Natural killer cell treated with Interleukin-12 subunit alpha and Interleukin-12 subunit beta and Interleukin-15 and Interleukin-18, amount 100 ng/mL, for 72 hours (primary cell): ENCODE measurements around the gene FEN1. TPM values are rescaled to one million over a fixed set of nuclear protein-coding genes. Genes with fewer than 3 reads are reported as not detected.
A peak's percentile ranks its signal among the peaks of the same experiment; 100 is the strongest.

Experiments
- ATAC-seq, 2 donors: fragments of 150-1000 bp; cut with Tn5 transposase in 1 of 2; sonication (Bioruptor Pico), chemical (Tn5 transposase) in 1 of 2; 2 replicates each; pipeline ENCODE4 v1.10.0; 2021
- DNase-seq: peaks from one replicate; pipeline ENCODE4 v3.0.0; 2022; ENCODE audit warnings: low spot score
- H3K27ac Mint-ChIP-seq, 2 donors: 1 replicate in 1 of 2; 2 replicates in 1 of 2; pipeline ENCODE4 v1.8.0; 2022; ENCODE audit warnings: mixed read lengths in 2 of 2, mild to moderate bottlenecking in 1 of 2, moderate library complexity in 1 of 2
- H3K27me3 Mint-ChIP-seq, 2 donors: 1 replicate in 1 of 2; 2 replicates in 1 of 2; pipeline ENCODE4 v1.8.0; 2022; ENCODE audit warnings: mixed read lengths in 2 of 2
- H3K36me3 Mint-ChIP-seq: one replicate; pipeline ENCODE4 v1.8.0; 2022; ENCODE audit warnings: mixed read lengths
- H3K4me1 Mint-ChIP-seq, 2 donors: 1 replicate in 1 of 2; 2 replicates in 1 of 2; pipeline ENCODE4 v1.8.0; 2022; ENCODE audit warnings: low read depth in 2 of 2, mixed read lengths in 2 of 2, mild to moderate bottlenecking in 1 of 2
- H3K4me3 Mint-ChIP-seq: one replicate; pipeline ENCODE4 v1.8.0; 2022; ENCODE audit warnings: mixed read lengths
- H3K9me3 Mint-ChIP-seq: 2 replicates; pipeline ENCODE4 v1.8.0; 2022; ENCODE audit warnings: mixed read lengths
- total RNA-seq, 2 donors: library from RNA; stranded (reverse); gene quantifications; one replicate each; pipeline ENCODE4 v1.2.3, GENCODE V29; 2022

Gene FEN1
- total RNA-seq, 2 donors from 2014 or later, result 75.8 to 155 TPM

DNA sequence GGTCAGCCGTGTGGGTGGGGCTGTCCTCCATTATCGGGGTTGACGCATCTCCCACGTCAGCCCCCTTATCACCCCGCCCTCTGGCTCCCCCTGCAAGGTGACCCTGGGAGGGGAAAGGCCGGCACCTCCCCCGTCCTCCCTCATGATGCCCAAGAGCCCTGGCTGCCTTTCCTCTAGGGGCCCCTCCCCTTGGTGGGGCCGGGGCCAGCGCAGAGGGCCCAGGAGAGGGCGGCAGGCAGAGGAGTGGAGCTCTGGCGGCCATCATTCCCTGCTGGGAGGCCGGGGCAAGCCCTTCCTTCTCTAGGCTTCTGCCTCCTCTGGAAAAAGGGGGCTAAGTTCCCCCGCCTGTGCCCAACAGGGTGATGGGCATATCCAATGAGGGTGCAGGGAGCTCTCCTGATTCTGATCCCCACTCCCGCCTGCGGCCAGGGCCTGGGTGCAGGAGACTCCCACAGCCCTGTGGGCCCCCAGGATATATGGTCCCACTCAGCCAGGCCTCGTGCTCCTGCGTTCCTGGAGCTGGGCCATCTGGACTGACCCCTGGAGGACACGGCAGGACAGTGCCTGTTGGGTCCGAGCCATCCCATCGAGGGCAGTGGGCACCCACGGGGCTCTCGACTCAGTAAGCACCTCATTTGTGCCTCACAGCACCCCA lies 28.0 kb upstream of the FEN1 start:
- Mint-ChIP-seq H3K4me1 (no peaks in the 10 kb centered on the region), H3K27ac (no peak overlapping the region), H3K4me3 (no peak overlapping the region), H3K27me3 (peaks cover 0 to 2% of the 10 kb centered on the region in 2 donors), H3K9me3 (no peaks in the 10 kb centered on the region), H3K36me3 (no peaks in the 10 kb centered on the region)
- no peak for DNase-seq
- no peak for ATAC-seq

DNA sequence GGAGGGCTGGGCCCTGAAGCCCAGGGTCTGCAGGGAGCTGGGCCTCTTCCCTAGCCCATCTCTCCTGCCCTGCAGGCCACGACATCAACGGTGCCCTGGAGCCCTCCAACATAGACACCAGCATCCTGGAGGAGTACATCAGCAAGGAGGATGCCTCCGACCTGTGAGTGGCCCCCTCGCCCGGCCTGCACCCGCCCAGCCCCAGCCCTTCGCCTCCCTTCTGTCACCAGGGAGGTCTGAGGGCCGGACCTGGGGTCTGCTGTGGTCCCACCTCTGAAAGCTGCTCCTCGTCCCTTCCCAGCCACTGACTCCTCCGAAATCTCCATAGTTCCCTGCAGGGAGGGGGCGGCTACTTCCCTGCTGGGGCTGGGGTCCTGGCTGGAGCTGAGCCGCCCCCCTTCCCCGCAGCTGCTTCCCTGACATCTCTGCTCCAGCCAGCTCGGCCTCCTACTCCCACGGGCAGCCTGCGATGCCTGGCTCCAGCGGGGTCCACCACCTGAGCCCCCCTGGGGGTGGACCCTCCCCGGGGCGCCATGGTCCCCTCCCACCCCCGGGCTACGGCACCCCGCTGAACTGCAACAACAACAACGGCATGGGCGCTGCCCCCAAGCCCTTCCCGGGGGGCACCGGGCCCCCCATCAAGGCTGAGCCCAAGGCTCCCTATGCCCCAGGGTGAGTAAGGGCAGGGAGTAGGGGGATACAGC lies 27.0 kb upstream of the FEN1 start:
- no peak overlapping the region for H3K4me3 Mint-ChIP-seq
- no peaks in the 10 kb centered on the region for H3K36me3 Mint-ChIP-seq
- peak in 1 of 2 donors; percentile 2 for ATAC-seq
- H3K27me3 Mint-ChIP-seq, result peaks cover 0 to 2% of the 10 kb centered on the region in 2 donors
- no peaks in the 10 kb centered on the region for H3K4me1 Mint-ChIP-seq
- DNase-seq, result no peak
- no peaks in the 10 kb centered on the region for H3K9me3 Mint-ChIP-seq
- no peak overlapping the region for H3K27ac Mint-ChIP-seq

DNA sequence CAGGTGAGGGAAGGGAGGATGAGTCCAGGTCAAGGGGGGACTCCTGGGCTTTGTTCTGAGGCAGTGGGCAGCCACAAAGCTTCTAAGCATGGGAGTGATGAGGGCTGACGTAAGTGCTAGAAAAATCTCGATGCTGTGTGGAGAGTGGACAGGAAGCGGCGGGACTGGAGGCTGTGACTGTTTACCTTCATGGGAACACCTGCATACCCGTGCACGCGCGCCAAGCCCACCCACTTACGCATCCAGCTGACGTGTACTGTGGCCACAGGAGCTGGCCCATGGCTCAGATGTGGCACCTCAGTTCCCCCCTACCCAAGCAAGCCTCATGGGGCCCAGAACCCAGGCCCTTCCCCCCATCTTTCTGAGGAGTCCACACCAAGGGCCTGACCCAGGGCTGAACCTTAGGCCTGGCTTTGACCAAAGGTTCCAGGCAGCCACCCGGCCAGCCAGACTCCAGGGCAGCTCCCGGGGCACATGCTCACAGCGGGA lies 26.3 kb upstream of the FEN1 start:
- H3K4me3 Mint-ChIP-seq, result no peak overlapping the region
- ATAC-seq (no peak), DNase-seq (no peak)
- no peaks in the 10 kb centered on the region for H3K36me3 Mint-ChIP-seq
- H3K4me1 Mint-ChIP-seq, result no peaks in the 10 kb centered on the region
- peaks cover 0 to 2% of the 10 kb centered on the region in 2 donors for H3K27me3 Mint-ChIP-seq
- H3K9me3 Mint-ChIP-seq, result no peaks in the 10 kb centered on the region
- no peak overlapping the region for H3K27ac Mint-ChIP-seq

DNA sequence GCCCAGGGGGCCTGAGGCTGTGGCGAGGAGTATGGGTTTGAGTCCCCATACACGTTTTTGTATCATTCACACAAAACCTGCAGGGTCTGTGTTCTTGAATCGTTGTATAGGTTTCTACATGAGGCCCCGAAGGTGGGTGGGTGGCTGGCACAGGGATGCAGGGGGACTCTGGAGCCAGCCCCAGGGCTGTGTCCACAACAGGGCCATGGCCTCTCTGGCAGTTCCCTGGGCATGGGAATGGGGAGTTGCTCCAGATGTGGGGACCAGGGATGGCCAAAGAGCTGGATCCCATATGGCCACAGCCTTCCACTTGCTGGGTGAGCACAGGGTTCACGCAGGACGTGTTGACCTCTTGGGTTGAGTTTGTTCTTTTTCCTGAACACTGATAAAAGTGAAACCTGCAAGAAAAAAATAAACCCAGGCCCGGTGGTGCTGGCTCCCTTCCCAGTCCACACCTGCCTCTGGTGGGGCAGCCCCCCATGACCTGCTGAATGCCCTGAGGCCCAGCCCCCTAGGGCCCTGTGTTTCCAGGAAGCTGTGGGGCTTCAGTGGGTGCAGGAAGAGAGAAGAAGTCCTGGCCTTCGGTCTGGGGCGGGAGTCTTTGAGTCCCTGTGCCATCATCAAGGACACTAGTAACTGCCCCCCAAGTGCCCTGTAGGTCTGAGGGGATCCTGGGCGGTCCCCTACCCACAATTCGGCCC lies 24.2 kb upstream of the FEN1 start:
- no peak for DNase-seq
- no peak for ATAC-seq
- no peak overlapping the region for H3K27ac Mint-ChIP-seq
- no peaks in the 10 kb centered on the region for H3K9me3 Mint-ChIP-seq
- H3K27me3 Mint-ChIP-seq, result no peaks in the 10 kb centered on the region
- peaks cover 0 to 3% of the 10 kb centered on the region in 2 donors for H3K4me1 Mint-ChIP-seq
- no peak overlapping the region for H3K4me3 Mint-ChIP-seq
- no peaks in the 10 kb centered on the region for H3K36me3 Mint-ChIP-seq

DNA sequence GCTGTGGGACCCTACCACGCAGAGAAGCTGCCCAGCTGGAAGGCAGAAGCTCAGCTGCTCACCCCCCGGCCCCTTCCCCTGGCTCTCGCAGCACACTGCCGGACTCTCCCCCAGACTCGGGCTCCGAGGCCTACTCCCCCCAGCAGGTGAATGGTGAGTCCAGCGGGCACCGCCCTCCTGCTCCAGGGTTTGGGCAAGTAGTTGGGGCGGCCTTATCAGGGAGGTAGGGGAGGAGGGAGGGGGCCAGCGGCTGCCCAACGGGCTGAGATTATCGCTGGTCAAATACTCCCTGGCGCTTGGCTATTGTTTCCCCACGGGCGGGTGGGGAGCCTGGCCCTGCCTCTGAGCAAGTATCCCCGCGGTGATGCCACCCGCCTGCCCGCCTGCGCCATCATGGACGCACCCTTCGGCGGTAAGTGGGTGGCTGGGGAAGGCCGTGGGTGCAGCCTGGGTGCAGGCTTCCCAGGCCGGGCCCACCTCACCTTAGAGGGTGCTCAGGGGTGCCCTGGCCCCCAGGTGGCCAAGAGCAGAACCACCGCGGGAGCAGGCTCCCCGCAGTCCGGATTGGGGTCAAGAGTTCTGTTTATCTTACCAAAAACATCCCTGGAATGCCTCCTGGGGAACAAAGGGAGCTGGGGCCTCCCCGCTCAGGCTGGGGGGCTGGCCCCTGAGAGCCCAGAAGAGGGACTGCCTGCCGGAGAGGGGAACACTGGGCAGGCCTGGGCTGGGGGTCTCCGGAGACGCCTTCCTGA lies 23.4 kb upstream of the FEN1 start:
- Mint-ChIP-seq H3K27me3 (no peaks in the 10 kb centered on the region), H3K4me3 (no peak overlapping the region)
- ATAC-seq, result no peak

DNA sequence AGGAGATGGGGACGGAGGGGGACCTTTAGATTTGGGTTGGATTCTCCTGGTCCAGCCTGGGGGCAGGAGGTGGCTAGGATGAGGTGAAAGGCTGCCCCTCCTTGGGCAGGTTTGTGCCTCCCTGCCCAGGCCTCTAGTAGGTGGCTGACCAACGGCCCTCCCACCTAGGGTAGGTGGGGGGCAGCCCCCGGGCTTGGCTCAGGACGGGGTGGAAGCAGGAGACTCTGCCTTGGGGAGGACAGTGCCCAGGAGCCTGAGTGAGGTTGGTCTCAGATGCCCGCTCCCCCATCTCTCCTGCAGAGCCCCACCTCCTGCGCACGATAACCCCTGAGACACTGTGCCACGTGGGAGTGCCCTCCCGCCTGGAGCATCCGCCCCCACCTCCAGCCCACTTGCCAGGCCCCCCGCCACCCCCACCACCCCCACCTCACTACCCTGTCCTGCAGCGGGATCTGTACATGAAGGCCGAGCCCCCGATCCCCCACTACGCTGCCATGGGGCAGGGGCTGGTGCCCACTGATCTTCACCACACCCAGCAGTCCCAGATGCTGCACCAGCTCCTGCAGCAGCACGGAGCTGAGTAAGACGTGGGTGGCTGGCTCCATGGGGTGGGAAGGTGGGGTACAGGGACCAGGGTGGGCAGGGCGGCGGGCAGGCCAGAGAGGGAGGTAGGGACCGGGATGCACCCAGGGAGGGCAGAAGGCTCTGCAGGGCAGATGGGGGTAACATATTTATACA lies 22.6 kb upstream of the FEN1 start:
- Mint-ChIP-seq H3K9me3 (no peaks in the 10 kb centered on the region), H3K4me3 (no peak overlapping the region), H3K36me3 (no peaks in the 10 kb centered on the region), H3K27ac (no peak overlapping the region), H3K27me3 (no peaks in the 10 kb centered on the region), H3K4me1 (peaks cover 0 to 7% of the 10 kb centered on the region in 2 donors)
- no peak for DNase-seq
- no peak for ATAC-seq

More for the DNA sequence above, 23.4 kb upstream of the FEN1 start:
- Mint-ChIP-seq H3K4me1 (peaks cover 0 to 3% of the 10 kb centered on the region in 2 donors), H3K36me3 (no peaks in the 10 kb centered on the region), H3K9me3 (no peaks in the 10 kb centered on the region), H3K27ac (no peak overlapping the region)
- no peak for DNase-seq

DNA sequence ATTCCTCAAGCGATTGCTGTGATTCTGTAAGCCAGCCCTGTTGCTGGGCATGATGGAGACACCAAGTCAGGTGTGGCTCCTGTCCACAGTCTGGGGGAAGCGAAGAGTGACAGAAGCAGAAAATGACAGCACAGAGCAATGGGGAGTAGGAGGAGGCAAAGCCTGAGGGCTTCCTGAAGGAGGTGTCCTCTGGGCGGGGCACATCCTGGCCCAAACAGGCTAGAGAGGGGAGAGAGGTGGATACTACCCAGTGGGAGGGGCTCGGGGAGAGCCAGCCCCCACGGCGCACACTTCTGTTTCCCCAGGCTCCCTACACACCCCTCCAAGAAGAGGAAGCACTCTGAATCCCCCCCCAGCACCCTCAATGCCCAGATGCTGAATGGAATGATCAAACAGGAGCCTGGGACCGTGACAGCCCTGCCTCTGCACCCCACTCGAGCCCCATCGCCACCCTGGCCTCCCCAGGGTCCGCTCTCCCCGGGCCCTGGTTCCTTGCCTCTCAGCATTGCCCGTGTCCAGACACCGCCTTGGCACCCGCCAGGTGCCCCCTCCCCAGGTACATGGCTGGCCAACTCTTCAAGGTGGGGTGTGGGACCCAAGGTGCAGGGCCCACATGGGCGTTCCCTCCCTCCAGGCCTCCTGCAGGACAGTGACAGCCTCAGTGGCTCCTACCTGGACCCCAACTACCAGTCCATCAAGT lies 21.4 kb upstream of the FEN1 start:
- Mint-ChIP-seq H3K27me3 (no peaks in the 10 kb centered on the region), H3K36me3 (no peaks in the 10 kb centered on the region), H3K4me3 (no peak overlapping the region), H3K9me3 (no peaks in the 10 kb centered on the region), H3K4me1 (peaks cover 0 to 17% of the 10 kb centered on the region in 2 donors), H3K27ac (no peak overlapping the region)
- DNase-seq, result no peak
- ATAC-seq, result no peak

DNA sequence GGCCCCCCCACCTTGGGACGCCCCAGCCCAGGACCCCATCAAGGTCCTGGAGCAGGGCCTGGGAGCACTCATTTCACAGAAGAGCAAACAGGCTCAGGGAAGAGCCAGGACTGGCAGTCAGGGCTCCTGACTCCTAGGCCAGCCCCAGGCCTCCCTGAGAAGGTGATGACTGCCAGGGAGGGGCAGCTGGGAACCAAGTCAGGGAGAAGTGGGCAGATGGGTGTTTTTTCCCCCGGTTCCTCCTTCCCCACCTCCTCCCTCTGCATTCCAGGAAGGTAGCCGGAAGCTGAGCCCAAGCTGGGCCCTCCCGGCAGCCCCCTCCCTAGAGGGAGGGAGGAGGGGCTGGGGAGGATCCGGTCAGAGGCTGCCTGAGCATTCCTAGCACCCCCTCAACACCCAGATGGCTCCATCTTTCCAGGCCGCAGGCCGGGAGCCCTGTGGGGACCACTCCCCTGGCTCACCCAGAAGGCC lies 20.7 kb upstream of the FEN1 start:
- Mint-ChIP-seq H3K36me3 (no peaks in the 10 kb centered on the region), H3K4me1 (peaks cover 0 to 21% of the 10 kb centered on the region in 2 donors), H3K27me3 (no peaks in the 10 kb centered on the region), H3K9me3 (no peaks in the 10 kb centered on the region), H3K4me3 (no peak overlapping the region), H3K27ac (no peak overlapping the region)
- DNase-seq, result no peak
- ATAC-seq, result no peak

DNA sequence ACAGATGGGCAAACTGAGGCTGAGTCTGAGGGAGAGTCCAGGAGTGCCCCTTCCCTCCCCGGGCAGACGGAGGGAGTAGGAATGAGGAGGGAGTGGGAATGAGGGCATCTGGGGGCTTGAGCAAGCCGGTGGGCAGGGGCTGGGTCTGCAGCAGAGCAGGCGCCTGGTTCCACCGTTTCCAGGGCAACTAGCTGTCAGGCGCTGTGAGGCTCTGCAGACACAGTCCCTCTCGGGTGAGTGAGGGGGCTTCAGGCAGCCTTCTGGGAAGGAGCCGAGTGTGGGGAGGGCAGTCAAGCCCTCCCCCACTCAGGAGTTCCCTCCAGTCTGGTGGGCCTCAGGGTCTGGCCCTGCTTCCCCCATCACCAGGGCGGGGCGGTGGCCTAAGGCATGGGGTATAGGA lies 19.4 kb upstream of the FEN1 start:
- no peak overlapping the region for H3K4me3 Mint-ChIP-seq
- ATAC-seq (no peak), DNase-seq (no peak)
- H3K27me3 Mint-ChIP-seq, result no peaks in the 10 kb centered on the region
- H3K27ac Mint-ChIP-seq, result peak overlapping the region; percentile 35 to 66
- H3K4me1 Mint-ChIP-seq, result peaks cover 0 to 25% of the 10 kb centered on the region in 2 donors
- H3K36me3 Mint-ChIP-seq, result no peaks in the 10 kb centered on the region
- no peaks in the 10 kb centered on the region for H3K9me3 Mint-ChIP-seq

DNA sequence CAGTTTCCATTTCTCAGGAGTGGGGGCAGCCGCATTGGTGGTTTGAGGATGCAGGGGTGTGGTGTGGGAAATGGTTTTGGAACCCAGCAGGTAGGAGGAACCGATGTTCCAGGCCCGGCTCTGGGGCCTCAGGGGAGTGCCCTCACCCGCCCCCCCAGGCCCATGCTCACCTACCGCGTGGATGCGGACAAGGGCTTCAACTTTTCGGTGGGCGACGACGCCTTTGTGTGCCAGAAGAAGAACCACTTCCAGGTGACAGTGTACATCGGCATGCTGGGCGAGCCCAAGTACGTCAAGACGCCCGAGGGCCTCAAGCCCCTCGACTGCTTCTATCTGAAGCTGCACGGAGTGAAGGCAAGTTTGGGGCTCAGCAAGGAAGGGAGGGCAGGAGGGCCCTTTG lies 18.9 kb upstream of the FEN1 start:
- H3K4me1 Mint-ChIP-seq, result peaks cover 0 to 25% of the 10 kb centered on the region in 2 donors
- no peak overlapping the region for H3K4me3 Mint-ChIP-seq
- H3K36me3 Mint-ChIP-seq, result no peaks in the 10 kb centered on the region
- ATAC-seq, result no peak
- DNase-seq, result no peak
- H3K27me3 Mint-ChIP-seq, result no peaks in the 10 kb centered on the region
- H3K9me3 Mint-ChIP-seq, result no peaks in the 10 kb centered on the region
- no peak overlapping the region for H3K27ac Mint-ChIP-seq

DNA sequence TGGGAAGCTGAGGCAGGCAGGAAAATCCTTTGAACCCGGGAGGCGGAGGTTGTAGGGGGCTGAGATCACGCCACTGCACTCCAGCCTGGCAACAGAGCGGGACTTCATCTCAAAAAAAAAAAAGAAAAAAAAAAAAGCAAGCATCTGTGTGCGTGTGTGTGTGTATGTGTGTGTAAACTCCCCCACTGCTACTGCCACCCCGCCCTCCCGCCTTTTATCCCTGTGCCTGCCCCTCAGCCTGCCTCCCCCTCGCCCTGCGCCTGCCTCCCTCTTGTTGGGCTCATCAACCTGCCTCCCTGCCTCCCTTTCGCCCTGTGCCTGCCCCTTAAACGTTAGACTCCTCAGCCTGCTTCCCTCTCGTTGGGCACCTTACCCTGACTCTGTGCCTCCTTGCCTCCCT lies 18.3 kb upstream of the FEN1 start:
- ATAC-seq, result no peak
- Mint-ChIP-seq H3K9me3 (no peaks in the 10 kb centered on the region), H3K27me3 (no peaks in the 10 kb centered on the region), H3K36me3 (no peaks in the 10 kb centered on the region), H3K4me3 (no peak overlapping the region), H3K4me1 (peaks cover 0 to 25% of the 10 kb centered on the region in 2 donors), H3K27ac (peak overlapping the region in 1 of 2 donors; percentile 41)
- no peak for DNase-seq

DNA sequence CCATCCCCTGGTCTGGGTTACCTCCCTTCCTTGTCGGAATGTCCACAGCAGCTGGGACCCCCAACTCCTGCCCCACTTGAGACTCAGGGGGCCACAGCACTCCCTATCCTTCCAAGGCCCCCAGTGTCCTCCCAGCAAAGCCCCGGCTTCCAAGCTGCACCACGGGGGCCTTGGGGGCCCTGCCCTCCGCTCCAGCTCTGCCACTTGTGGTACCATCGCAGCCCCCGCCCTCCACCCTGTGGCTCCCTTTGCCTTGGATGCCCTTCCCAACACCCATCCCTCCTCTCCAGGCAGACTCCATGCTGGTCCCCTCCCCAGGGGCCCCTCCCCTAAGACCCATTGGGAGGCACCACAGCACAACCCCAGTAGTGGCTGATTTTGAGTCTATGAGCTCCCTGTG lies 17.6 kb upstream of the FEN1 start:
- no peak overlapping the region for H3K4me3 Mint-ChIP-seq

More for the DNA sequence above, 17.6 kb upstream of the FEN1 start:
- H3K27me3 Mint-ChIP-seq, result no peaks in the 10 kb centered on the region
- H3K36me3 Mint-ChIP-seq, result no peaks in the 10 kb centered on the region
- H3K4me1 Mint-ChIP-seq, result peaks cover 0 to 25% of the 10 kb centered on the region in 2 donors
- ATAC-seq (no peak), DNase-seq (no peak)
- peak overlapping the region in 1 of 2 donors; percentile 41 for H3K27ac Mint-ChIP-seq
- no peaks in the 10 kb centered on the region for H3K9me3 Mint-ChIP-seq
